HepG2 (cell line): ENCODE measurements around the gene UTS2R. TPM values are rescaled to one million over a fixed set of nuclear protein-coding genes. Genes with fewer than 3 reads are reported as not detected.

Source experiments
- ATAC-seq: fragments of 200-7000 bp; cut with Tn5 transposase; 3 replicates; pipeline ENCODE4 v1.9.1; 2020; ENCODE audit warnings: mild to moderate bottlenecking, moderate library complexity
- BruUV-seq: library from RNA; stranded (reverse); fragments of 400-500 nt; replicated peaks from 2 replicates; lab custom pipeline; 2021; lab: Mats Ljungman, UMichigan
- CTCF ChIA-PET: fragments of 300-600 bp; formaldehyde crosslinking; extraction: SDS; loops from one replicate; lab custom pipeline; 2021; ENCODE audit warnings: low total read pairs, inconsistent platforms, low intra/inter-chr PET ratio; lab: Yijun Ruan, JAX
- POLR2A ChIA-PET: fragments of 350-600 bp; sonication (Branson Sonifier 250); formaldehyde crosslinking; loops from one replicate; lab custom pipeline; 2020; ENCODE audit warnings: antibody characterized with exemption, inconsistent platforms; lab: Yijun Ruan, JAX
- DNase-seq: peaks from one replicate; pipeline ENCODE4 v3.0.0-alpha.2; 2015; ENCODE audit warnings: low spot score
- FAIRE-seq: peaks from 3 replicates; lab custom pipeline; 2011; peaks lifted over from hg19 to GRCh38; lab: Jason Lieb, UNC
- H2AFZ ChIP-seq: one replicate; pipeline ENCODE4 v1.6.1; 2011; ENCODE audit warnings: low read length, inconsistent platforms
- H3K27ac ChIP-seq: fragments of 300-600 bp; 3 replicates; pipeline ENCODE4 v1.8.0; 2011; ENCODE audit warnings: mixed run types, mild to moderate bottlenecking, mixed read lengths, low read length, inconsistent platforms; ENCODE audit not compliant: insufficient read depth; ENCODE audit errors: extremely low read length
- H3K27me3 ChIP-seq, 2 experiments: fragments of 200-600 bp in 1 of 2; 2 replicates in 1 of 2; 3 replicates in 1 of 2; pipeline versions ENCODE4 v1.6.0 to v1.8.0; 2011; ENCODE audit warnings: low read length in 2 of 2, mild to moderate bottlenecking in 2 of 2, moderate library complexity in 2 of 2, inconsistent platforms in 1 of 2; ENCODE audit not compliant: insufficient read depth in 2 of 2, control insufficient read depth in 1 of 2
- H3K36me3 ChIP-seq, 2 experiments: fragments of 200-600 bp in 1 of 2; replicated peaks in 1 of 2; 2 replicates in 1 of 2; 3 replicates in 1 of 2; pipeline versions ENCODE4 v1.5.1 to v1.8.0; 2011; ENCODE audit warnings: low read length in 2 of 2, inconsistent platforms in 1 of 2; ENCODE audit not compliant: insufficient read depth in 2 of 2, control insufficient read depth in 1 of 2
- H3K4me1 ChIP-seq: 2 replicates; pipeline ENCODE4 v1.5.1; 2012; ENCODE audit warnings: low read length, inconsistent platforms; ENCODE audit not compliant: insufficient read depth
- H3K4me2 ChIP-seq: 2 replicates; pipeline ENCODE4 v1.6.0; 2011; ENCODE audit warnings: low read depth, low read length, inconsistent platforms
- H3K4me3 ChIP-seq, 3 experiments: fragments of 200-600 bp in 1 of 3; sonication (generic), shearing (Covaris generic) in 1 of 3; replicated peaks in 1 of 3; 2 replicates each; pipeline ENCODE4 v1.5.1; 2011 to 2016; ENCODE audit warnings: low read length in 3 of 3, inconsistent platforms in 2 of 3, low read depth in 2 of 3, mild to moderate bottlenecking in 2 of 3, control low read depth in 1 of 3, mixed read lengths in 1 of 3; ENCODE audit not compliant: insufficient read depth in 1 of 3
- H3K79me2 ChIP-seq: one replicate; pipeline ENCODE4 v1.6.1; 2011; ENCODE audit warnings: low read length, inconsistent platforms; ENCODE audit not compliant: insufficient read depth
- H3K9ac ChIP-seq: 2 replicates; pipeline ENCODE4 v1.6.0; 2011; ENCODE audit warnings: mild to moderate bottlenecking, low read depth, low read length, inconsistent platforms; ENCODE audit not compliant: insufficient read depth
- H3K9me3 ChIP-seq: 2 replicates; pipeline ENCODE4 v1.5.1; 2012; ENCODE audit warnings: mild to moderate bottlenecking, low read length
- H4K20me1 ChIP-seq: 2 replicates; pipeline ENCODE4 v1.6.0; 2011; ENCODE audit warnings: inconsistent platforms, mild to moderate bottlenecking, low read length, moderate library complexity; ENCODE audit not compliant: insufficient read depth
- BCL6 ChIP-seq: IDR thresholded peaks from 2 replicates; pipeline ENCODE4 v1.6.1; 2016; ENCODE audit warnings: missing genetic modification reagents, missing compliant biosample characterization
- DR1 ChIP-seq: sonication (generic); formaldehyde crosslinking; IDR thresholded peaks from 2 replicates; pipeline ENCODE4 v1.8.0; 2021; ENCODE audit warnings: mild to moderate bottlenecking, missing genetic modification reagents, inconsistent platforms
- POLR2G ChIP-seq: fragments of 200-400 bp; formaldehyde crosslinking; IDR thresholded peaks from 2 replicates; pipeline ENCODE4 v1.6.1; 2018; ENCODE audit warnings: mild to moderate bottlenecking, low read depth, low read length, moderate library complexity
- SRSF1 ChIP-seq: fragments of 200-400 bp; formaldehyde crosslinking; optimal IDR thresholded peaks from 2 replicates; pipeline ENCODE3; 2017; ENCODE audit warnings: mild to moderate bottlenecking, low read depth, low read length, moderate library complexity
- YY1 ChIP-seq: IDR thresholded peaks from 2 replicates; pipeline ENCODE4 v1.6.1; 2011; ENCODE audit warnings: low read length, low read depth, moderate library complexity, mild to moderate bottlenecking; ENCODE audit not compliant: insufficient read depth, insufficient replicate concordance
- ZBTB7A ChIP-seq: sonication (generic); formaldehyde crosslinking; IDR thresholded peaks from 2 replicates; pipeline ENCODE4 v1.8.0; 2022; ENCODE audit warnings: mild to moderate bottlenecking, missing genetic modification reagents
- ZNF253 ChIP-seq: sonication (generic); formaldehyde crosslinking; IDR thresholded peaks from 2 replicates; pipeline ENCODE4 v1.8.0; 2022; ENCODE audit warnings: mild to moderate bottlenecking, missing genetic modification reagents, borderline replicate concordance
- ZNF317 ChIP-seq: sonication (generic); formaldehyde crosslinking; IDR thresholded peaks from 2 replicates; pipeline ENCODE4 v1.5.0; 2020; ENCODE audit warnings: mild to moderate bottlenecking, missing genetic modification reagents
- ZSCAN21 ChIP-seq: sonication (generic); formaldehyde crosslinking; IDR thresholded peaks from 2 replicates; pipeline ENCODE4 v1.8.0; 2022; ENCODE audit warnings: mild to moderate bottlenecking, missing genetic modification reagents, moderate library complexity, borderline replicate concordance
- WGBS: methylation state at CpG from one replicate; pipeline ENCODE4 v1.1.6; 2017; ENCODE audit warnings: low lambda C conversion rate; 5-methylcytosine and 5-hydroxymethylcytosine counted together
- in situ Hi-C: cut with HindIII; loops from 2 replicates; pipeline ENCODE4 v1.10.0; 2017; ENCODE audit warnings: low pct_unique_long_range_greater_than_20kb; ENCODE audit not compliant: extremely low pct_ligation_motif_present
- intact Hi-C: fragments of 100-400 bp; cut with micrococcal nuclease; formaldehyde crosslinking; loops from one replicate; pipeline ENCODE4 v1.10.0; 2022; ENCODE audit not compliant: unreplicated experiment
- polyA plus RNA-seq, 8 experiments: library from polyadenylated mRNA; depleted of rRNA in 3 of 8; stranded (reverse) in 7 of 8; unstranded in 1 of 8; fragments of >200 nt; fragmentation: Illumina TruSeq in 4 of 8; extraction: Trizol in 4 of 8; gene quantifications; 2 replicates each; pipeline versions ENCODE4 v1.2.1 to v1.2.3, GENCODE V29; 2011 to 2016; ENCODE audit warnings: low read depth in 4 of 8, missing spikeins in 1 of 8, mixed read lengths in 1 of 8; ENCODE audit not compliant: insufficient read depth in 1 of 8
- total RNA-seq, 5 experiments: library from RNA; depleted of rRNA; stranded (reverse); fragments of >200 nt; fragmentation: Illumina TruSeq; extraction: Trizol; gene quantifications; 2 replicates each; pipeline ENCODE4 v1.2.3, GENCODE V29; 2016; ENCODE audit warnings: low read depth in 1 of 5
- TF ChIP-seq, protein P1 (sequence below): sonication (generic); formaldehyde crosslinking; IDR thresholded peaks from 2 replicates; pipeline ENCODE4 v1.4.0; 2020; ENCODE audit warnings: missing genetic modification reagents, borderline replicate concordance
- TF ChIP-seq, protein P2 (sequence below): sonication (generic); formaldehyde crosslinking; IDR thresholded peaks from 2 replicates; pipeline ENCODE4 v1.4.0; 2020; ENCODE audit warnings: missing genetic modification reagents
- TF ChIP-seq, protein P3 (sequence below), 2 experiments: fragments of 450-650 bp in 1 of 2; sonication (generic) in 1 of 2; formaldehyde crosslinking; IDR thresholded peaks; 2 replicates each; pipeline versions ENCODE4 v1.5.0 to v1.8.0; 2020 to 2022; ENCODE audit warnings: mild to moderate bottlenecking in 1 of 2, missing genetic modification reagents in 1 of 2
- TF ChIP-seq, protein P4 (sequence below): IDR thresholded peaks from 2 replicates; pipeline ENCODE4 v1.6.1; 2012; ENCODE audit warnings: inconsistent platforms

The UTS2R gene
- total and polyA plus RNA-seq, 2 of the 13 experiments (the other 11 are each of a cell fraction or from before 2014, with no cell fraction given), result 0.13 to 0.15 TPM

DNA sequence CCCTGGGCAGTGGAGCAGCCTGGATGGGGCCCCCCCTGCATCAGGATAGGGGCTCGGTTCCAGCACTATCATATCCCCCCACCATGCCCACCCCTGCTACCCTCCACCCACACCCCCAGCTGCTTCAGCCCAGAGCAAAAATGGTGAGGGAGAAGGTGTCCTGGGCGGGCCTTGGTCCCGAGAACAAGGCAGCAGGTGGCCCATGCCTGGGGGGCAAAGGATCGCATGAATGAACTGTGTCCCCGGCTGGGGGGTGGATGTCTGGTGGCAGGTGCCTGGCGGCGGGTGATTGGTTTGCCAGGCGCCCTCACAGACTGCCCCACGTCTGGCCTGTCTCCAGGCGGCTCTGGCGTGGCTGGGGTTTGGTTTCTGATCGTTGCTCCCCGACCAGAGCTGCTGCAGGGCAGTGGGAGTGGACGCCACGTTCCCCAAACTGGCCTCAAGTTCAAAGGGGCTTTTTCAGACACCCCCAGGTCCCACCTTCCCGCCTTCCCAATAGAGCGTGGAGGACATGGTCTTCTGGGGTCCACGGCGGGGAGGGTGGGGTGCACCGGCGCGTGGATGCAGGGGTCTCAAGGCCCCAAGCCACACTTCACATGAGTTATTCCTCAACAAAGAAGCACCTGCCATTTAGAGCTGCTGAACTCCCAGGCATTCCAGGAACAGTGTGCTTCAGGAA, 12.6 kb downstream of the UTS2R start:
- H3K36me3 ChIP-seq, result no peaks in the 10 kb centered on the region
- ChIA-PET POLR2A (interaction anchor here (0.9 to 2.3 kb wide), 9 partner anchors 8 to 38 kb away, joined by 3 to 13 read pairs (median 7); no protein-coding TSS in a partner anchor), CTCF (no interaction called here)
- peaks cover 56% of the 10 kb centered on the region for H3K4me1 ChIP-seq
- H4K20me1 ChIP-seq, result no peaks in the 10 kb centered on the region
- H3K79me2 ChIP-seq, result no peaks in the 10 kb centered on the region
- in situ Hi-C loops (no loop called here), intact Hi-C loops (loop anchor here (2.0 kb wide), 1 partner anchor 35 kb away; the partner anchor contains the start of genes HEXD and OGFOD3)
- H2AFZ ChIP-seq, result no peak overlapping the region
- H3K4me2 ChIP-seq, result peak overlapping the region; percentile 58
- peaks cover 8 to 46% of the 10 kb centered on the region in 2 experiments; a peak in 3 of 5 replicates for H3K27me3 ChIP-seq
- H3K27ac ChIP-seq, result no peak overlapping the region
- no peaks in the 10 kb centered on the region for H3K9me3 ChIP-seq
- H3K9ac ChIP-seq, result no peak overlapping the region
- peak; percentile 29 for DNase-seq
- H3K4me3 ChIP-seq, result peak overlapping the region in 1 of 3 experiments; percentile 41; a peak in 1 of 6 replicates
- no peak for FAIRE-seq
- BruUV-seq, result no TSS peak
- 20% methylated on average over 16 of the region's 22 CpGs for WGBS
- peak; percentile 6; the same call in 2 of the 3 replicates for ATAC-seq
- TF ChIP-seq ZNF317 (CRISPR knock-in tag), result 0 out of 2 replicates have a peak, but pooled peaks have one; percentile 15
- TF ChIP-seq BCL6 (CRISPR knock-in tag), result peak; percentile 82; the same call in 1 of the 2 replicates
- TF ChIP-seq, protein P1, sequence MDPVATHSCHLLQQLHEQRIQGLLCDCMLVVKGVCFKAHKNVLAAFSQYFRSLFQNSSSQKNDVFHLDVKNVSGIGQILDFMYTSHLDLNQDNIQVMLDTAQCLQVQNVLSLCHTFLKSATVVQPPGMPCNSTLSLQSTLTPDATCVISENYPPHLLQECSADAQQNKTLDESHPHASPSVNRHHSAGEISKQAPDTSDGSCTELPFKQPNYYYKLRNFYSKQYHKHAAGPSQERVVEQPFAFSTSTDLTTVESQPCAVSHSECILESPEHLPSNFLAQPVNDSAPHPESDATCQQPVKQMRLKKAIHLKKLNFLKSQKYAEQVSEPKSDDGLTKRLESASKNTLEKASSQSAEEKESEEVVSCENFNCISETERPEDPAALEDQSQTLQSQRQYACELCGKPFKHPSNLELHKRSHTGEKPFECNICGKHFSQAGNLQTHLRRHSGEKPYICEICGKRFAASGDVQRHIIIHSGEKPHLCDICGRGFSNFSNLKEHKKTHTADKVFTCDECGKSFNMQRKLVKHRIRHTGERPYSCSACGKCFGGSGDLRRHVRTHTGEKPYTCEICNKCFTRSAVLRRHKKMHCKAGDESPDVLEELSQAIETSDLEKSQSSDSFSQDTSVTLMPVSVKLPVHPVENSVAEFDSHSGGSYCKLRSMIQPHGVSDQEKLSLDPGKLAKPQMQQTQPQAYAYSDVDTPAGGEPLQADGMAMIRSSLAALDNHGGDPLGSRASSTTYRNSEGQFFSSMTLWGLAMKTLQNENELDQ (CRISPR knock-in tag), result no peak
- TF ChIP-seq, protein P2, sequence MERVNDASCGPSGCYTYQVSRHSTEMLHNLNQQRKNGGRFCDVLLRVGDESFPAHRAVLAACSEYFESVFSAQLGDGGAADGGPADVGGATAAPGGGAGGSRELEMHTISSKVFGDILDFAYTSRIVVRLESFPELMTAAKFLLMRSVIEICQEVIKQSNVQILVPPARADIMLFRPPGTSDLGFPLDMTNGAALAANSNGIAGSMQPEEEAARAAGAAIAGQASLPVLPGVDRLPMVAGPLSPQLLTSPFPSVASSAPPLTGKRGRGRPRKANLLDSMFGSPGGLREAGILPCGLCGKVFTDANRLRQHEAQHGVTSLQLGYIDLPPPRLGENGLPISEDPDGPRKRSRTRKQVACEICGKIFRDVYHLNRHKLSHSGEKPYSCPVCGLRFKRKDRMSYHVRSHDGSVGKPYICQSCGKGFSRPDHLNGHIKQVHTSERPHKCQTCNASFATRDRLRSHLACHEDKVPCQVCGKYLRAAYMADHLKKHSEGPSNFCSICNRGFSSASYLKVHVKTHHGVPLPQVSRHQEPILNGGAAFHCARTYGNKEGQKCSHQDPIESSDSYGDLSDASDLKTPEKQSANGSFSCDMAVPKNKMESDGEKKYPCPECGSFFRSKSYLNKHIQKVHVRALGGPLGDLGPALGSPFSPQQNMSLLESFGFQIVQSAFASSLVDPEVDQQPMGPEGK (CRISPR knock-in tag), result 0 out of 2 replicates have a peak, but pooled peaks have one; percentile 14
- TF ChIP-seq DR1 (CRISPR knock-in tag), result no peak
- no peak for TF ChIP-seq POLR2G
- TF ChIP-seq, protein P3, sequence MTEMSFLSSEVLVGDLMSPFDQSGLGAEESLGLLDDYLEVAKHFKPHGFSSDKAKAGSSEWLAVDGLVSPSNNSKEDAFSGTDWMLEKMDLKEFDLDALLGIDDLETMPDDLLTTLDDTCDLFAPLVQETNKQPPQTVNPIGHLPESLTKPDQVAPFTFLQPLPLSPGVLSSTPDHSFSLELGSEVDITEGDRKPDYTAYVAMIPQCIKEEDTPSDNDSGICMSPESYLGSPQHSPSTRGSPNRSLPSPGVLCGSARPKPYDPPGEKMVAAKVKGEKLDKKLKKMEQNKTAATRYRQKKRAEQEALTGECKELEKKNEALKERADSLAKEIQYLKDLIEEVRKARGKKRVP (CRISPR knock-in tag; IDR thresholded peaks at IDR 0.05), result peak in 1 of 2 experiments; percentile 46; a peak in 2 of 4 replicates
- TF ChIP-seq SRSF1, result peak; percentile 30
- TF ChIP-seq ZNF253 (CRISPR knock-in tag), result 0 out of 2 replicates have a peak, but pooled peaks have one; percentile 10
- TF ChIP-seq YY1, result peak; percentile 8
- 0 out of 2 replicates have a peak, but pooled peaks have one; percentile 21 for TF ChIP-seq ZBTB7A
- TF ChIP-seq ZSCAN21 (CRISPR knock-in tag), result peak; percentile 52; the same call in 1 of the 2 replicates
- TF ChIP-seq, protein P4, sequence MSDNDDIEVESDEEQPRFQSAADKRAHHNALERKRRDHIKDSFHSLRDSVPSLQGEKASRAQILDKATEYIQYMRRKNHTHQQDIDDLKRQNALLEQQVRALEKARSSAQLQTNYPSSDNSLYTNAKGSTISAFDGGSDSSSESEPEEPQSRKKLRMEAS, result peak; percentile 11; the same call in 1 of the 2 replicates
